Loucy (cell line): Measurements from ENCODE around the gene DPH6.

Experiments used
- H2AFZ ChIP-seq: fragments of 200-600 bp; sonication (generic); 2 replicates; pipeline ENCODE4 v1.6.0; 2016; ENCODE audit warnings: antibody characterized with exemption, mild to moderate bottlenecking, low read length, moderate library complexity
- H3F3A ChIP-seq: fragments of 200-600 bp; 2 replicates; pipeline ENCODE4 v1.6.0; 2016; ENCODE audit warnings: antibody characterized with exemption, low read depth, mild to moderate bottlenecking
- H3K27me3 ChIP-seq: fragments of 200-600 bp; sonication (generic); 2 replicates; pipeline ENCODE4 v1.6.1; 2014; ENCODE audit warnings: low read length, mild to moderate bottlenecking; ENCODE audit not compliant: insufficient read depth, poor library complexity, severe bottlenecking
- H3K36me3 ChIP-seq: fragments of 200-600 bp; sonication (generic); 2 replicates; pipeline ENCODE4 v1.6.1; 2016; ENCODE audit warnings: low read length; ENCODE audit not compliant: insufficient read depth
- H3K4me1 ChIP-seq: fragments of 200-600 bp; sonication (generic); 2 replicates; pipeline ENCODE4 v1.5.1; 2014; ENCODE audit warnings: low read length, mild to moderate bottlenecking; ENCODE audit not compliant: insufficient read depth, poor library complexity, severe bottlenecking
- H3K4me2 ChIP-seq: fragments of 200-600 bp; sonication (generic); 2 replicates; pipeline ENCODE4 v1.6.0; 2014; ENCODE audit warnings: antibody characterized with exemption, low read length, low read depth, mild to moderate bottlenecking; ENCODE audit not compliant: poor library complexity, severe bottlenecking
- H3K4me3 ChIP-seq: fragments of 200-600 bp; sonication (generic); 2 replicates; pipeline ENCODE4 v1.5.1; 2014; ENCODE audit warnings: low read length, mild to moderate bottlenecking, mixed read lengths; ENCODE audit not compliant: poor library complexity, severe bottlenecking
- H3K79me2 ChIP-seq: fragments of 200-600 bp; sonication (generic); 2 replicates; pipeline ENCODE4 v1.6.1; 2014; ENCODE audit warnings: low read length; ENCODE audit not compliant: insufficient read depth
- H3K9ac ChIP-seq: fragments of 200-600 bp; sonication (generic); 2 replicates; pipeline ENCODE4 v1.6.0; 2014; ENCODE audit warnings: mild to moderate bottlenecking, low read depth, low read length, moderate library complexity; ENCODE audit not compliant: poor library complexity, severe bottlenecking
- H3K9me2 ChIP-seq: fragments of 200-600 bp; sonication (generic); replicated peaks from 2 replicates; pipeline ENCODE4 v1.6.1; 2016; ENCODE audit warnings: low read depth, low read length, mixed read lengths
- H3K9me3 ChIP-seq: fragments of 200-600 bp; sonication (generic); 2 replicates; pipeline ENCODE4 v1.6.1; 2014; ENCODE audit warnings: mild to moderate bottlenecking, antibody characterized with exemption, low read length, low read depth; ENCODE audit not compliant: insufficient read depth
- H4K20me1 ChIP-seq: fragments of 200-600 bp; sonication (generic); 2 replicates; pipeline ENCODE4 v1.6.0; 2014; ENCODE audit warnings: antibody characterized with exemption, low read length, mild to moderate bottlenecking; ENCODE audit not compliant: insufficient read depth, poor library complexity, severe bottlenecking
- EZH2phosphoT487 ChIP-seq: fragments of 200-600 bp; IDR thresholded peaks from 2 replicates; pipeline ENCODE4 v1.6.1; 2018; ENCODE audit warnings: antibody characterized with exemption, mild to moderate bottlenecking, moderate library complexity, borderline replicate concordance
- TF ChIP-seq, protein P1 (sequence below): fragments of 200-600 bp; sonication (generic); conservative IDR thresholded peaks from 2 replicates; pipeline ENCODE4 v1.5.1; 2014; ENCODE audit warnings: mild to moderate bottlenecking, antibody characterized with exemption, low read length

The DPH6 gene

DNA sequence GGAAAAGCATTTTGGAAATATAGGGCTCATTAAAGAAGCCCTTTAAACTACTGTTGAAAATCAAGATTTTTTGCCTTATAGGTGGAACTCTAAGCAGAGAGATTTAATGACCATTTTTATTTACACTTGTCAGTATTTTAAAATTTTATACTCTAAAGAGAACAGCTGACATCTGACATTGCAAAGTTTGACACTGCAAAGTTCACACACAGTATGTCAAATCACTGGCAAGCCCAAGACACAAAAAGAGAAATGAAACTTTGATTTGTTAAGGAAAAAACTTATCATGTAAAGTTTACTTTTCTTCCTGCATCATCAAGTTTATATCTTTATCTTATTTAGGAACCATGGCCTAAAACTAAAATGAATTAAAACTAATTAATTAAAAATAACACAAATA lies 40.2 kb downstream of the DPH6 start:
- no peaks in the 10 kb centered on the region for H4K20me1 ChIP-seq
- no peaks in the 10 kb centered on the region for H3F3A ChIP-seq
- H3K4me1 ChIP-seq: peaks cover 13% of the 10 kb centered on the region
- no peaks in the 10 kb centered on the region for H3K79me2 ChIP-seq
- H3K4me3 ChIP-seq: no peak overlapping the region
- TF ChIP-seq, protein P1, sequence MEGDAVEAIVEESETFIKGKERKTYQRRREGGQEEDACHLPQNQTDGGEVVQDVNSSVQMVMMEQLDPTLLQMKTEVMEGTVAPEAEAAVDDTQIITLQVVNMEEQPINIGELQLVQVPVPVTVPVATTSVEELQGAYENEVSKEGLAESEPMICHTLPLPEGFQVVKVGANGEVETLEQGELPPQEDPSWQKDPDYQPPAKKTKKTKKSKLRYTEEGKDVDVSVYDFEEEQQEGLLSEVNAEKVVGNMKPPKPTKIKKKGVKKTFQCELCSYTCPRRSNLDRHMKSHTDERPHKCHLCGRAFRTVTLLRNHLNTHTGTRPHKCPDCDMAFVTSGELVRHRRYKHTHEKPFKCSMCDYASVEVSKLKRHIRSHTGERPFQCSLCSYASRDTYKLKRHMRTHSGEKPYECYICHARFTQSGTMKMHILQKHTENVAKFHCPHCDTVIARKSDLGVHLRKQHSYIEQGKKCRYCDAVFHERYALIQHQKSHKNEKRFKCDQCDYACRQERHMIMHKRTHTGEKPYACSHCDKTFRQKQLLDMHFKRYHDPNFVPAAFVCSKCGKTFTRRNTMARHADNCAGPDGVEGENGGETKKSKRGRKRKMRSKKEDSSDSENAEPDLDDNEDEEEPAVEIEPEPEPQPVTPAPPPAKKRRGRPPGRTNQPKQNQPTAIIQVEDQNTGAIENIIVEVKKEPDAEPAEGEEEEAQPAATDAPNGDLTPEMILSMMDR: no peak
- no peak for TF ChIP-seq EZH2phosphoT487
- no peak overlapping the region for H2AFZ ChIP-seq
- peak overlapping the region; percentile 8 for H3K4me2 ChIP-seq
- no peaks in the 10 kb centered on the region for H3K27me3 ChIP-seq
- H3K9ac ChIP-seq: no peak overlapping the region
- no peaks in the 10 kb centered on the region for H3K9me3 ChIP-seq
- H3K36me3 ChIP-seq: no peaks in the 10 kb centered on the region
- H3K9me2 ChIP-seq: no peaks in the 10 kb centered on the region

DNA sequence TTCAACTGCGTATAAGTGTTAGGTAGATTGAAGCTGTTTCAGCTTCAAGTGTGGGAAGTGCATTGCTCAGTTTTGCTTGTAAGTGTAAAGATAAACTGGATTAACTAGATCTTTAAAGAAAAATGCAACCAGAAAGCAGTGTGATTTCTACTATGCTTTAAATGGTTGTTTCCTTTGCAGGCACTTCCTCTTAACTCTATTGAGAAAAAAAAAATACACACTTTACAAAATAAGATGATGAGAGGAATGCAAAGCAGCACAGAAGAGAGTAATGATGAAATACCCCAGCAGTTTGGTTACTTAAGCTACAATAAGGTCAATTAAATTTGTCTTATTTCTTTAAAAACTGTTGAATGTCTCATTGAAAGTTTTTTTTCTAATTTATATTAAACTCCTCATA lies 40.8 kb downstream of the DPH6 start:
- H3K4me2 ChIP-seq: peak overlapping the region; percentile 8
- H3K36me3 ChIP-seq: no peaks in the 10 kb centered on the region
- no peaks in the 10 kb centered on the region for H3K27me3 ChIP-seq
- H3K4me3 ChIP-seq: no peak overlapping the region
- H3F3A ChIP-seq: no peaks in the 10 kb centered on the region
- no peaks in the 10 kb centered on the region for H3K9me2 ChIP-seq
- no peak overlapping the region for H3K9ac ChIP-seq
- no peaks in the 10 kb centered on the region for H3K9me3 ChIP-seq
- TF ChIP-seq, protein P1: no peak
- TF ChIP-seq EZH2phosphoT487: no peak
- H2AFZ ChIP-seq: 0 out of 2 replicates have a peak overlapping the region, but pooled peaks have one; percentile 7
- H3K79me2 ChIP-seq: no peaks in the 10 kb centered on the region
- H4K20me1 ChIP-seq: no peaks in the 10 kb centered on the region
- peaks cover 13% of the 10 kb centered on the region for H3K4me1 ChIP-seq

DNA sequence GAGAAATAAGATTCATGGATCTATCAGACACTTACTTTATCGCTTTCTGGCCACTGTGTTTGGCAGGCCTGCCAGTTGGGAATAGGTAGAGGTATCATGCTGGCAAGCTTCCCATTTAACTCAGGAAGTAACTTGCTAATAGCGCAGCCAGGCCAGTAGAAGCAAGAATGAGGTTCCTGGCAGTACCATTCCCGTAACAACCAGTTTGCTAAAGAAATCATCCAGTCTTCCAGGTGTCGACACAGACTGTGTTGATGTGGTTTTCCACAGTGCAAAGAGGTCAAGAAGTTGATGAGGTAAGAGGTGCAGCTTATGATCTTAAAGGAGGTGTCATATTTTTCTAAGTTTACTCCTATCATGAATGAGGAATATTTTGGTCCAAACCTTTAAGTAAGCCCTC lies 46.2 kb downstream of the DPH6 start:
- Histone ChIP-seq H3K9ac (no peak overlapping the region), H3K4me2 (no peak overlapping the region), H2AFZ (no peak overlapping the region), H4K20me1 (no peaks in the 10 kb centered on the region), H3K4me1 (peaks cover 2% of the 10 kb centered on the region), H3K36me3 (no peaks in the 10 kb centered on the region), H3K9me2 (no peaks in the 10 kb centered on the region), H3K9me3 (no peaks in the 10 kb centered on the region), H3K4me3 (no peak overlapping the region), H3K79me2 (no peaks in the 10 kb centered on the region), H3K27me3 (no peaks in the 10 kb centered on the region), H3F3A (no peaks in the 10 kb centered on the region)
- TF ChIP-seq EZH2phosphoT487: no peak
- TF ChIP-seq, protein P1: no peak
